GM06990 (cell line): ENCODE results near the gene AGPAT4.

Source experiments
- DNase-seq: peaks from one replicate; pipeline ENCODE4 v3.0.0-alpha.2; 2011; ENCODE audit not compliant: insufficient read length; ENCODE audit errors: extremely low read depth
- H3K27me3 ChIP-seq: replicated peaks from 2 replicates; pipeline ENCODE4 v1.6.0; 2011; ENCODE audit warnings: low read length; ENCODE audit not compliant: control insufficient read depth, insufficient read depth
- H3K36me3 ChIP-seq: 2 replicates; pipeline ENCODE4 v1.5.1; 2011; ENCODE audit warnings: low read length; ENCODE audit not compliant: control insufficient read depth, insufficient read depth
- H3K4me3 ChIP-seq: replicated peaks from 2 replicates; pipeline ENCODE4 v1.5.1; 2011; ENCODE audit warnings: low read depth, mild to moderate bottlenecking, control low read depth, low read length
- CTCF ChIP-seq: IDR thresholded peaks from 2 replicates; pipeline ENCODE4 v1.5.1; 2011; ENCODE audit warnings: low read length, control low read depth, mild to moderate bottlenecking, inconsistent platforms; ENCODE audit not compliant: insufficient read depth, poor library complexity, severe bottlenecking

AGPAT4 gene

GRCh38 chr6:161163466-161164181 lies 110.2 kb downstream of the AGPAT4 start:
- Histone ChIP-seq H3K36me3 (no peaks in the 10 kb centered on the region), H3K4me3 (no peak overlapping the region), H3K27me3 (no peaks in the 10 kb centered on the region)
- DNase-seq = no peak
- TF ChIP-seq CTCF = no peak

GRCh38 chr6:161162722-161163121 lies 111.1 kb downstream of the AGPAT4 start:
- TF ChIP-seq CTCF = no peak
- Histone ChIP-seq H3K4me3 (no peak overlapping the region), H3K36me3 (no peaks in the 10 kb centered on the region), H3K27me3 (no peaks in the 10 kb centered on the region)
- DNase-seq = no peak

GRCh38 chr6:161161889-161162624 lies 111.8 kb downstream of the AGPAT4 start:
- DNase-seq = no peak
- Histone ChIP-seq H3K4me3 (no peak overlapping the region), H3K27me3 (no peaks in the 10 kb centered on the region), H3K36me3 (no peaks in the 10 kb centered on the region)
- TF ChIP-seq CTCF = no peak

GRCh38 chr6:161161121-161161520 lies 112.7 kb downstream of the AGPAT4 start:
- Histone ChIP-seq H3K36me3 (no peaks in the 10 kb centered on the region), H3K27me3 (no peaks in the 10 kb centered on the region), H3K4me3 (no peak overlapping the region)
- no peak for TF ChIP-seq CTCF
- no peak for DNase-seq

GRCh38 chr6:161154796-161155335 lies 119.0 kb downstream of the AGPAT4 start:
- no peaks in the 10 kb centered on the region for H3K36me3 ChIP-seq
- no peak for TF ChIP-seq CTCF
- no peaks in the 10 kb centered on the region for H3K27me3 ChIP-seq
- no peak for DNase-seq
- no peak overlapping the region for H3K4me3 ChIP-seq
